HG02870 (cell line): ENCODE data around the gene TBX1.

Experiments
- ATAC-seq: cut with Tn5 transposase; IDR thresholded peaks from one replicate; pipeline ENCODE4 v1.9.1; 2021; ENCODE audit warnings: mild to moderate bottlenecking, moderate library complexity; ENCODE audit not compliant: unreplicated experiment

TBX1 gene

GRCh38 chr22:19751497-19752245 lies 8.9 kb upstream of the TBX1 start:
- ATAC-seq, result no peak

- ATAC-seq, result no peak
Observed at GRCh38 chr22:19753090-19753842, 7.3 kb upstream of the TBX1 start.

- no peak for ATAC-seq
Observed at GRCh38 chr22:19753996-19754700, 6.4 kb upstream of the TBX1 start.

- no peak for ATAC-seq
Observed at GRCh38 chr22:19754701-19755144, 5.9 kb upstream of the TBX1 start.

- ATAC-seq, result no peak
Observed at GRCh38 chr22:19755145-19755710, 5.3 kb upstream of the TBX1 start.

- no peak for ATAC-seq
Observed at GRCh38 chr22:19755722-19756287, 4.8 kb upstream of the TBX1 start.

- no peak for ATAC-seq
Observed at GRCh38 chr22:19756288-19757128, 4.1 kb upstream of the TBX1 start.

- no peak for ATAC-seq
Observed at GRCh38 chr22:19757140-19757984, 3.2 kb upstream of the TBX1 start.

GRCh38 chr22:19757985-19758895 lies 2.3 kb upstream of the TBX1 start:
- ATAC-seq, result no peak

- no peak for ATAC-seq
Observed at GRCh38 chr22:19758896-19759426, 1.6 kb upstream of the TBX1 start.

GRCh38 chr22:19759427-19760057 lies 1.0 kb upstream of the TBX1 start:
- ATAC-seq, result no peak

- ATAC-seq, result no peak
Observed at GRCh38 chr22:19760951-19761724, 560 bp downstream of the TBX1 start.

- no peak for ATAC-seq
Observed at GRCh38 chr22:19761725-19762567, 1.4 kb downstream of the TBX1 start.

- no peak for ATAC-seq
Observed at GRCh38 chr22:19762568-19763457, 2.2 kb downstream of the TBX1 start.
